ENCODE measurements around the gene AOX1.
"Not testable (repeated sequence)": the region's sequence is repeated elsewhere in the genome, so short reads cannot be mapped to it uniquely, and the experiment has no call there.

The AOX1 gene

GRCh38 chr2:200585730-200586643 is at the start of gene AOX1:
Gene AOX1 (plus strand): TSS chr2:200586014. CDS start chr2:200586109, 95 bp downstream.
- DNase-seq: no peak

GRCh38 chr2:200538139-200538538 is 47.7 kb upstream of the AOX1 start:
- DNase-seq: no peak

DNA sequence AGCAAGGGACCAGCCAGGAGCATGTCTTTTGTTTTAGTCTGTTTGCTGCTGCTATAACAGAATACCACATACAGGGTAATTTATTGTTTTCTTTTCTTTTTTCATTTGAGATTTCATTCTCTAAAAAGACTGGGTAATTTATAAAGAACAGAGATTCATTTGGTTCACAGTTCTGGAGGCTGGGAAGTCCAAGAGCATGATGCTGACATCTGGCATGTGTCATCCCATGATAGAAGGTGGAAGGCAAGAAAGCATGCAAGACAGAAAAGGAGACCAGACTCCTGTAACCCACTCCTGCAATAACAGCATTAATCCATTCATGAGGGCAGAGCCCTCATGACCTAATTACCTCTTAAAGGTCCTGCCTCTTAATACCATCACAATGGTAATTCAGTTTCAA is 45.0 kb upstream of the AOX1 start:
- DNase-seq: no peak

DNA sequence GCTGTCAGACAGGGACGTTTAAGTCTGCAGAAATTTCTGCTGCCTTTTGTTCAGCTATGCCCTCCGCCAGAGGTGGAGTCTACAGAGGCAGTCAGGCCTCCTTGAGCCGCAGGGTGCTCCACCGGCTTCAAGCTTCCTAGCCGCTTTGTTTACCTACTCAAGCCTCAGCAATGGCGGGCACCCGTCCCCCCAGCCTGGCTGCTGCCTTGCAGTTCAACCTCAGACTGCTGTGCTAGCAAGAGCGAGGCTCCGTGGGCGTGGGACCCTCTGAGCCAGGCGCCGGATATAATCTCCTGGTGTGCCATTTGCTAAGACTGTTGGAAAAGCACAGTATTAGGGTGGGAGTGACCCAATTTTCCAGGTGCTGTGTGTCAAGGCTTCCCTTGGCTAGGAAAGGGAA is 19.2 kb upstream of the AOX1 start:
- DNase-seq: not testable (repeated sequence)

- DNase-seq: no peak
These were observed 17.9 kb upstream of the AOX1 start for GRCh38 chr2:200567932-200568331.

GRCh38 chr2:200575957-200576356 is 9.9 kb upstream of the AOX1 start:
- DNase-seq: no peak

DNA sequence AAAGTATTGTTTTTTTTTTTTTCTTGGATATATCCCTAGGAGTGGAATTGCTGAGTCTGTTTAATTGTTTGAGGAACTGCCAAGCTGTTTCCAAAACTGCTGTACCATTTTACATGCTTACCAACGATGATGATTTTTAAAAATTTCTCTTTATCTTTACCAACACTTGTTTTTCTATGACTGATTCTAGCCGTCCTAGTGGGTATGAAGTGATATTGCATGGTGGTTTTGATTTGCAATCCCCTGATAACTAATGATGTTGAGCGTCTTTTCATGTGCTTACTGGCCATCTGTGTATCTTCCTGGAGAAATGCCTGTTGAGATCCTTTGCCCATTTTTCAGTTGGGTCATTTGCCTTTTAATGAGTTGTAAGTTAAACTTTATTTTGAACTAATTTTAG is 8.8 kb upstream of the AOX1 start:
- no peak for DNase-seq

GRCh38 chr2:200578778-200579177 is 7.0 kb upstream of the AOX1 start:
- DNase-seq: no peak

DNA sequence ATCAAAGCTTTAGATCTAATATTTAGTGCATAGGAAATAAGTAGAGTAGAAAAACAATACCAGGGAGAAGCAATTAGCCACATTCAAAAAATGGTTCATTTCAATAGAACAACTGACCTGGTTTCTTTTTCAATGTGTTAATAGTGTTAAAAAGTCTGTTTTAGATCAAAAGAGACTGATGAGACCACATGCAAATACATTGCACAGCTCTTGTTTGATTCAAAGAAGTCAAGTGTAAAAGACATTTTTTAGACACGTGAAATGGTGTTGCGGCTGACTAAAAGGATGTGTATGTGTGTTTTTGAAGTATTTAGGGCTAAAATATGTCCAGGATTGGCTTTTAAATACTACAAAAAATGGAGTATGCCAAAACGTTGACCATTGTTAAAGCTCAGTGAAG is 1.2 kb upstream of the AOX1 start:
- DNase-seq: no peak

DNA sequence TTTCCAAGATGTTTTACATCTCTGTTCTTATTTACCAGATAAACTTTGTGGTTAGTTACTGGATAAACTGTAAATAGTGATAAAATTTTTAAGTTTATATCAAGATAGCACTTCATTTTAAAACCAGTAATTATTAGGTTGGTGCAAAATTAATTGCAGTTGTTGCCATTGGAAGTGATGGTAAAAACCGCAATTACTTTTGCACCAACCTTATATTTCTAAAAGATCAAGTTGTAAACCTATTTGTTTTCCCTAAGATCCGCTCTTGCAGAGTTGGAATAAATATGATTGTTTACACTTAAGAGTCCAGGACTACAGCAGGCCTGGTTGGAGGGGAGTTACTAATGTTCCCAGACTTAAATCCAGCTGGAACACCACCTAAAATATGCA is 479 bp upstream of the AOX1 start:
- DNase-seq: no peak

DNA sequence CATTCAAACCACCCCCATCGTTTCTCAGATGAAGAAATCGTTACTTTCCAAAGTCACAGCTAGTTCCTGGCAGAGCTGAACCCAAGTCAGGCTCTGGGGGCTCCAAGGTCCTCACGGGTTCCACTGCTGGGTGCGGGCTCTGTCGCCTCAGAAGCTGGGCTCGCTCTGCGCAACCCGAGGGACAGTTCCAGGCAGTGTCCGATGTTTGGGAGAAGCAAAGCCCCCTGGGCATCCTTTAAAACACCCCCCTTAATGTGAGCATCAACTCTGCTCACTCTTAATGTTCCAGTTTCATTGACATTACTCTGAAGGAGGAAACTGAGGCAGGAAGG is 796 bp downstream of the AOX1 start:
- no peak for DNase-seq

DNA sequence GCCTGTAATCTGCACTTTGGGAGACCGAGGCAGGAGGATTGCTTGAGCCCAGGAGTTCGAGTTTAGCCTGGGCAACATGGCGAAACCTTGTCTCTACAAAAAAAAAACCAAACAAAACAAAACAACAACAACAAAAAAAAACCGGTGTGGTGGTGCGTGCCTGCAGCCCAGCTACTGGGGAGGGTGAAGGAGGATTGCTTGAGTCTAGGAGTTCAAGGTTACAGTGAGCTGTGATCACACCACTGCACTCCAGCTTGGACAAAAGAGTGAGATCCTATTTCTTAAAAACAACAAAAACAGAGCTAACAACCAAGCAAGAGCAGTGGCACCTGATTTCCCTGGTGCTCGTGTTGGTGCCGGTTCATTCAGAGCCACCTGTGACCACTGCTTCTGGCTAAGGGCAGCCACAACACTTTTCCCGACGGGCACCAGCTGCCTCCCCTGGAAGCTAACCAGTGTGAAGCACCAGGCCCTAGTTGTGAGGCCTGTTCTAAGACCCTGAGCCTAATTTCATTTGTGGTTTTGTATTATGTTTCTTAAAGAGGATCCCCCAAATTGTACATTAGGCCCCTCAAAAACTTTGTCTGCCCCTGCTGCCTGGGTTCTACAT is 1.3 kb downstream of the AOX1 start:
- DNase-seq: no peak

GRCh38 chr2:200588076-200588678 is 2.4 kb downstream of the AOX1 start:
- no peak for DNase-seq

- no peak for DNase-seq
These were observed 4.3 kb downstream of the AOX1 start for GRCh38 chr2:200590090-200590489.

DNA sequence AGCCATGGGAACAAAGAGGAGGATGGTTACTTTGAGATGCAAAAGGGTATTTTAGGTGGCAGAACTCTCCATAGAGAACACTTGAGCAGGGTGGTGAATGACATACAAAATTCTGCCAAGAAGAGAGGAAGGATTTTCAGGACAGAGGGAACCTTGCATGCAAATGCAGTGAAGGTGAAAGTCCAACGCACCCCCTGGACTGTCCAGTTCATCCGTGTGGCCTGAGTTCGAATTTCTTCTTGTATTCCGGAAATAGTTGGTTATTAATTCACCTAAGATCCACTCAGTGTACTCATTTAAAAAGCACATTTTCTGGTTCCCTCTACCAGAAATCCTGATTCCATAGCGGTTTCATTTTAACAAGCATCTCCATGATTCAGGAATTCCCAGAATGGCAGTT is 5.5 kb downstream of the AOX1 start:
- no peak for DNase-seq

- no peak for DNase-seq
These were observed 6.7 kb downstream of the AOX1 start for GRCh38 chr2:200592406-200593075.

- no peak for DNase-seq
These were observed 8.1 kb downstream of the AOX1 start for GRCh38 chr2:200593905-200594304.

DNA sequence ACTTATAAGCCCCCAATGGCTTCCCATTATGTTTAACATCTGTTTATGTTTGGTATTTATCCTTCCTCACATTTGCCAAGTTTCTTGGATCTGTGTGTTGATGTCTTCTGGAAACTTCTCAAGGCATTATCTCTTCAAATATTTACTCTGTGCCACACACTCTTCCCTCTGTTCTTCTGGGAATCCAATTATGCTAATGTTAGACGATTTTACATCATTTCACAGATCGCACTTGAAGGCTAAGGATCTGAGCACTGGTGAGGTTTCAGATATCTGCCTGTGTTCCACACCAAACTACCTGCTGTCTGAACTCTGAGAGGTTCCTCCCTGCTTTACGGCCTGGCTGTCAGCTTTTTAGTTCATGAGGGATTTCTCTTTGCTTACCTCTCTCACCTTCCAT is 10.1 kb downstream of the AOX1 start:
- no peak for DNase-seq

GRCh38 chr2:200596774-200597570 is 11.2 kb downstream of the AOX1 start:
- DNase-seq: no peak

- no peak for DNase-seq
These were observed 13.4 kb downstream of the AOX1 start for GRCh38 chr2:200599206-200599605.

GRCh38 chr2:200600549-200601225 is 14.9 kb downstream of the AOX1 start:
- no peak for DNase-seq

DNA sequence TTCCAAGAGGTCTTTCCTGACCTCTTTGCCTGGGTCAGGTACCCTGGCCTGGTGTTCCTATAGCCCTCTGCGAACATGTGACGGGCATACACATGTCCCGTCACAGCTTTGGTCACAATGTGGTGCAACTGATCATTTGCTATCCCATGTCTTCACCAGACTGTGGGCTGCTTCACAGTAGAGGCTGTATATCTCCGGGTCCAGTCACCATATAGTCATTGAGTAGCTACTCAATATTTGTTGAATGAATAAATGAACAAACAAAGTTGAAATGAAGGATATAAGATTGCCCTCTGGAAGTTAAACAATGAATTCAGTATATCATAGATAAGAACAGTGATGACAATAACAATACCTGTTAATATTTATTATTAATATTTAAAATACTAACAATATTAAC is 16.8 kb downstream of the AOX1 start:
- DNase-seq: no peak

All from NCI-H1092 (cell line).